Esophagus (tissue), 2 donors: Measurements from ENCODE around the gene TELO2. TPM values are rescaled to one million over a fixed set of nuclear protein-coding genes. Genes with fewer than 3 reads are reported as not detected.

Experiments
- H3K27ac ChIP-seq, 2 donors: one replicate each; pipeline ENCODE4 v1.5.1; 2013; ENCODE audit warnings: low read depth in 2 of 2, mild to moderate bottlenecking in 2 of 2, inconsistent platforms in 1 of 2, low read length in 1 of 2, moderate library complexity in 1 of 2
- H3K27me3 ChIP-seq, 2 donors: one replicate each; pipeline ENCODE4 v1.6.1; 2013; ENCODE audit warnings: low read length in 2 of 2, control low read depth in 1 of 2, mild to moderate bottlenecking in 1 of 2; ENCODE audit not compliant: insufficient read depth in 2 of 2, control insufficient read depth in 1 of 2
- H3K36me3 ChIP-seq, 2 donors: one replicate each; pipeline ENCODE4 v1.6.1; 2013; ENCODE audit warnings: low read length in 1 of 2; ENCODE audit not compliant: control insufficient read depth in 2 of 2, insufficient read depth in 2 of 2
- H3K4me1 ChIP-seq, 2 donors: one replicate each; pipeline ENCODE4 v1.6.1; 2013; ENCODE audit warnings: low read length in 1 of 2; ENCODE audit not compliant: control insufficient read depth in 2 of 2, insufficient read depth in 2 of 2
- H3K4me3 ChIP-seq, 2 donors: one replicate each; pipeline ENCODE4 v1.5.1; 2013; ENCODE audit warnings: low read length in 2 of 2, mild to moderate bottlenecking in 2 of 2, low read depth in 1 of 2, moderate library complexity in 1 of 2
- H3K9me3 ChIP-seq, 2 donors: one replicate each; pipeline ENCODE4 v1.6.1; 2013; ENCODE audit warnings: mild to moderate bottlenecking in 2 of 2, low read depth in 1 of 2, low read length in 1 of 2, moderate library complexity in 1 of 2; ENCODE audit not compliant: control insufficient read depth in 2 of 2, insufficient read depth in 1 of 2
- WGBS, 2 donors: extraction: QIAGEN DNeasy Blood & Tissue Kit; methylation state at CpG; one replicate each; pipeline ENCODE4 v1.1.7; 2013; 5-methylcytosine and 5-hydroxymethylcytosine counted together
- polyA plus RNA-seq, 2 donors: library from polyadenylated mRNA; stranded (reverse); fragments of 200-250 nt; gene quantifications; one replicate each; pipeline ENCODE4 v1.2.3, GENCODE V29; 2013
- donor health status: healthy with polysubstance abuse.
- donor health status: Bipolar disorder and iron deficiency.

The TELO2 gene
- polyA plus RNA-seq, 2 donors = 32.6 to 60.8 TPM

- Histone ChIP-seq H3K4me3 (no peak overlapping the region), H3K36me3 (peaks cover 0 to 58% of the 10 kb centered on the region in 2 donors), H3K27ac (no peak overlapping the region), H3K9me3 (no peaks in the 10 kb centered on the region), H3K4me1 (no peaks in the 10 kb centered on the region), H3K27me3 (no peaks in the 10 kb centered on the region)
- WGBS, 2 donors = 96 to 97% methylated on average over 37 of the region's 37 CpGs
Measured at GRCh38 chr16:1503110-1503955, 10.2 kb downstream of the TELO2 start.

- Histone ChIP-seq H3K9me3 (no peaks in the 10 kb centered on the region), H3K36me3 (peaks cover 0 to 61% of the 10 kb centered on the region in 2 donors), H3K4me1 (no peaks in the 10 kb centered on the region), H3K27me3 (no peaks in the 10 kb centered on the region), H3K4me3 (no peak overlapping the region), H3K27ac (no peak overlapping the region)
- WGBS, 2 donors = 90% methylated on average over 37 of the region's 37 CpGs
Measured at GRCh38 chr16:1505073-1505844, 12.1 kb downstream of the TELO2 start.

GRCh38 chr16:1505912-1506311 lies 12.8 kb downstream of the TELO2 start:
- peaks cover 0 to 62% of the 10 kb centered on the region in 2 donors for H3K36me3 ChIP-seq
- H3K9me3 ChIP-seq = no peaks in the 10 kb centered on the region
- H3K4me1 ChIP-seq = peaks cover 0 to 2% of the 10 kb centered on the region in 2 donors
- no peaks in the 10 kb centered on the region for H3K27me3 ChIP-seq
- 93 to 96% methylated on average over 20 to 22 of the region's 22 CpGs for WGBS, 2 donors
- H3K4me3 ChIP-seq = no peak overlapping the region
- no peak overlapping the region for H3K27ac ChIP-seq

- no peaks in the 10 kb centered on the region for H3K9me3 ChIP-seq
- no peak overlapping the region for H3K27ac ChIP-seq
- H3K27me3 ChIP-seq = no peaks in the 10 kb centered on the region
- 89 to 90% methylated on average over 37 of the region's 37 CpGs for WGBS, 2 donors
- peaks cover 0 to 65% of the 10 kb centered on the region in 2 donors for H3K36me3 ChIP-seq
- H3K4me3 ChIP-seq = no peak overlapping the region
- peaks cover 0 to 6% of the 10 kb centered on the region in 2 donors for H3K4me1 ChIP-seq
Measured at GRCh38 chr16:1506494-1507213, 13.5 kb downstream of the TELO2 start.

- Histone ChIP-seq H3K4me1 (peaks cover 0 to 6% of the 10 kb centered on the region in 2 donors), H3K9me3 (no peaks in the 10 kb centered on the region), H3K27ac (no peak overlapping the region), H3K4me3 (no peak overlapping the region), H3K36me3 (peaks cover 0 to 52% of the 10 kb centered on the region in 2 donors), H3K27me3 (no peaks in the 10 kb centered on the region)
- WGBS, 2 donors = 74 to 76% methylated on average over 22 to 24 of the region's 24 CpGs
Measured at GRCh38 chr16:1508494-1509187, 15.5 kb downstream of the TELO2 start.

GRCh38 chr16:1509307-1510221 lies 16.4 kb downstream of the TELO2 start:
- Histone ChIP-seq H3K9me3 (peaks cover 0 to 2% of the 10 kb centered on the region in 2 donors), H3K36me3 (peaks cover 0 to 50% of the 10 kb centered on the region in 2 donors), H3K27ac (peak overlapping the region in 1 of 2 donors; percentile 51), H3K4me1 (peaks cover 0 to 6% of the 10 kb centered on the region in 2 donors), H3K4me3 (no peak overlapping the region), H3K27me3 (no peaks in the 10 kb centered on the region)
- WGBS, 2 donors = 81 to 86% methylated on average over 43 to 44 of the region's 44 CpGs

- Histone ChIP-seq H3K36me3 (peaks cover 0 to 50% of the 10 kb centered on the region in 2 donors), H3K9me3 (peaks cover 0 to 2% of the 10 kb centered on the region in 2 donors), H3K27ac (peak overlapping the region in 1 of 2 donors; percentile 51), H3K27me3 (no peaks in the 10 kb centered on the region), H3K4me3 (no peak overlapping the region), H3K4me1 (peaks cover 0 to 6% of the 10 kb centered on the region in 2 donors)
- 84 to 85% methylated on average over 10 of the region's 10 CpGs for WGBS, 2 donors
Measured at GRCh38 chr16:1510272-1510671, 17.1 kb downstream of the TELO2 start.

GRCh38 chr16:1510941-1511351 lies 17.8 kb downstream of the TELO2 start:
- Histone ChIP-seq H3K27ac (no peak overlapping the region), H3K36me3 (peaks cover 0 to 45% of the 10 kb centered on the region in 2 donors), H3K4me3 (no peak overlapping the region), H3K9me3 (peaks cover 0 to 2% of the 10 kb centered on the region in 2 donors), H3K27me3 (no peaks in the 10 kb centered on the region), H3K4me1 (peaks cover 0 to 6% of the 10 kb centered on the region in 2 donors)
- 86 to 92% methylated on average over 24 to 26 of the region's 26 CpGs for WGBS, 2 donors
